Natural killer cell treated with Interleukin-12 subunit alpha and Interleukin-12 subunit beta and Interleukin-15 and Interleukin-18, amount 100 ng/mL, for 72 hours (primary cell): Measurements from ENCODE around the gene HCST. TPM values are rescaled to one million over a fixed set of nuclear protein-coding genes. Genes with fewer than 3 reads are reported as not detected.

ENCODE experiments used
- ATAC-seq, 2 donors: fragments of 150-1000 bp; cut with Tn5 transposase in 1 of 2; sonication (Bioruptor Pico), chemical (Tn5 transposase) in 1 of 2; 2 replicates each; pipeline ENCODE4 v1.10.0; 2021
- DNase-seq: peaks from one replicate; pipeline ENCODE4 v3.0.0; 2022; ENCODE audit warnings: low spot score
- H3K27ac Mint-ChIP-seq, 2 donors: 1 replicate in 1 of 2; 2 replicates in 1 of 2; pipeline ENCODE4 v1.8.0; 2022; ENCODE audit warnings: mixed read lengths in 2 of 2, mild to moderate bottlenecking in 1 of 2, moderate library complexity in 1 of 2
- H3K27me3 Mint-ChIP-seq, 2 donors: 1 replicate in 1 of 2; 2 replicates in 1 of 2; pipeline ENCODE4 v1.8.0; 2022; ENCODE audit warnings: mixed read lengths in 2 of 2
- H3K36me3 Mint-ChIP-seq: one replicate; pipeline ENCODE4 v1.8.0; 2022; ENCODE audit warnings: mixed read lengths
- H3K4me1 Mint-ChIP-seq, 2 donors: 1 replicate in 1 of 2; 2 replicates in 1 of 2; pipeline ENCODE4 v1.8.0; 2022; ENCODE audit warnings: low read depth in 2 of 2, mixed read lengths in 2 of 2, mild to moderate bottlenecking in 1 of 2
- H3K4me3 Mint-ChIP-seq: one replicate; pipeline ENCODE4 v1.8.0; 2022; ENCODE audit warnings: mixed read lengths
- H3K9me3 Mint-ChIP-seq: 2 replicates; pipeline ENCODE4 v1.8.0; 2022; ENCODE audit warnings: mixed read lengths
- total RNA-seq, 2 donors: library from RNA; stranded (reverse); gene quantifications; one replicate each; pipeline ENCODE4 v1.2.3, GENCODE V29; 2022

HCST gene
- total RNA-seq, 2 donors from 2014 or later = 154 to 228 TPM

DNA sequence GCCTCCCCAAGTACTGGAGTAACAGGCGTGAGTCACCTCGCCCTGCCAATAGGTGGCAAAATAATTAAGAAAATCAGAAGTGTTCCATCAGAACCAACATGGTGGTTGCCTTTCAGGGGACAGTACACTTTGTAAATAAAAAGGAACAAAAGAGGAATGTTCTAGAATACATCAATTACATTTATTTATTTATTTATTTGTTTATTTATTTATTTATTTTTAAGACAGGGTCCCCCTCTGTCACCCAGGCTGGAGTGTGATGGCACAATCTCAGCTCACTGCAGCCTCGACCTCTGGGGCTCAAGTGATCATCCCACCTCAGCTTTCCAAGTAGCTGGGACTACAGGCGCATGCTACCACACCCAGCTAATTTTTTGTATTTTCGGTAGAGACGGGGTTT is 18.7 kb downstream of the HCST start:
- H3K27ac Mint-ChIP-seq = no peak overlapping the region
- peaks cover 0 to 6% of the 10 kb centered on the region in 2 donors for H3K4me1 Mint-ChIP-seq
- ATAC-seq (no peak), DNase-seq (no peak)
- no peaks in the 10 kb centered on the region for H3K9me3 Mint-ChIP-seq
- no peak overlapping the region for H3K4me3 Mint-ChIP-seq
- H3K27me3 Mint-ChIP-seq = no peaks in the 10 kb centered on the region
- H3K36me3 Mint-ChIP-seq = no peaks in the 10 kb centered on the region

- peaks cover 20 to 21% of the 10 kb centered on the region in 2 donors for H3K4me1 Mint-ChIP-seq
- ATAC-seq = no peak
- no peak overlapping the region for H3K4me3 Mint-ChIP-seq
- peak overlapping the region in 1 of 2 donors; percentile 43 for H3K27ac Mint-ChIP-seq
- DNase-seq = no peak
- H3K27me3 Mint-ChIP-seq = no peaks in the 10 kb centered on the region
- H3K9me3 Mint-ChIP-seq = no peaks in the 10 kb centered on the region
- H3K36me3 Mint-ChIP-seq = no peaks in the 10 kb centered on the region
These were observed 23.2 kb downstream of the HCST start for GRCh38 chr19:35925501-35925900.

- H3K27ac Mint-ChIP-seq = peak overlapping the region; percentile 65 to 87
- ATAC-seq = no peak
- H3K9me3 Mint-ChIP-seq = no peaks in the 10 kb centered on the region
- peak overlapping the region; percentile 6 for H3K4me3 Mint-ChIP-seq
- peaks cover 30 to 31% of the 10 kb centered on the region in 2 donors for H3K4me1 Mint-ChIP-seq
- no peaks in the 10 kb centered on the region for H3K27me3 Mint-ChIP-seq
- DNase-seq = no peak
- no peaks in the 10 kb centered on the region for H3K36me3 Mint-ChIP-seq
These were observed 26.2 kb downstream of the HCST start for GRCh38 chr19:35928507-35928906.

- peak overlapping the region; percentile 84 for H3K4me3 Mint-ChIP-seq
- no peaks in the 10 kb centered on the region for H3K9me3 Mint-ChIP-seq
- DNase-seq = no peak
- peaks cover 30 to 31% of the 10 kb centered on the region in 2 donors for H3K4me1 Mint-ChIP-seq
- peak overlapping the region; percentile 81 to 90 for H3K27ac Mint-ChIP-seq
- H3K27me3 Mint-ChIP-seq = no peaks in the 10 kb centered on the region
- peak in 1 of 2 donors; percentile 1 for ATAC-seq
- no peaks in the 10 kb centered on the region for H3K36me3 Mint-ChIP-seq
These were observed 27.5 kb downstream of the HCST start for GRCh38 chr19:35929876-35930275.

DNA sequence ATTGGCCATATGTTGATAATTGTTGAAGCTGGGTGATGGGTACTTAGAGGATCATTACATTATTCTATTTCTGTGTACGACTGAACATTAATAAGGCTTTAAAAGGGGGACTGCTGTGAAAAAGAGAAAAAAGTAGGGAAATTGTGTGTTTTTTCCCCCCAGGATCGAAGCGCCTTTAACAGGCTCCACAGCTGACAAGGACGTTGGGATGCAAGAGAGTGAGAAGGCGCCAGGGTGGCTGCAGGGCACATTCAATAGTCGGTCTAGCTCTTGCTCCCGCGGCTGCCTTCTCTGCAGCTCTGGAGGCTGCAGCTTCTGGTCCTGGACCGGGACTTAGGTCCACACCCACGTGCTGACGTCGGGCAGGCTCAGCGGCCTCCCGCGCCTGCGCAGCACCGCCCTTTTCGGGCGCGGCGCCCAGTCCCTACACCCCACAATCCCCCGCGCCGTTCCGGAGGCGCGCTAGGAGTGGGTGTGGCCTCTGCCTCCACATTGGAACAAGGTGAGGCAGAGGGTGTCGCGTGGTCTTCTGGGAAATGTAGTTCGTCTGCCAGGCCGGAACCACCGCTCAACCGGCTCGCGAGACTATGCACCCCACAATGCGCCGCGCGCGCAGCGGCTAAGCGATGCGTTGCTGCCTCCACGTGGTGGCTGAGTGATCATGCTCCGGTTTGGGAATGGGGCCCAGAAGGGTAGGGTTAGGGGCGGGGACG is 29.0 kb downstream of the HCST start:
- Mint-ChIP-seq H3K36me3 (no peaks in the 10 kb centered on the region), H3K4me3 (peak overlapping the region; percentile 81), H3K9me3 (no peaks in the 10 kb centered on the region), H3K4me1 (peaks cover 31 to 39% of the 10 kb centered on the region in 2 donors), H3K27me3 (peaks cover 4 to 6% of the 10 kb centered on the region in 2 donors), H3K27ac (peak overlapping the region; percentile 81 to 82)
- peak; percentile 100 for DNase-seq
- peak; percentile 99 to 100 for ATAC-seq

- H3K9me3 Mint-ChIP-seq = no peaks in the 10 kb centered on the region
- peaks cover 27 to 34% of the 10 kb centered on the region in 2 donors for H3K4me1 Mint-ChIP-seq
- peaks cover 4 to 6% of the 10 kb centered on the region in 2 donors for H3K27me3 Mint-ChIP-seq
- ATAC-seq (no peak), DNase-seq (no peak)
- peak overlapping the region; percentile 81 to 82 for H3K27ac Mint-ChIP-seq
- no peaks in the 10 kb centered on the region for H3K36me3 Mint-ChIP-seq
- H3K4me3 Mint-ChIP-seq = peak overlapping the region; percentile 32
These were observed 29.5 kb downstream of the HCST start for GRCh38 chr19:35931874-35932202.

DNA sequence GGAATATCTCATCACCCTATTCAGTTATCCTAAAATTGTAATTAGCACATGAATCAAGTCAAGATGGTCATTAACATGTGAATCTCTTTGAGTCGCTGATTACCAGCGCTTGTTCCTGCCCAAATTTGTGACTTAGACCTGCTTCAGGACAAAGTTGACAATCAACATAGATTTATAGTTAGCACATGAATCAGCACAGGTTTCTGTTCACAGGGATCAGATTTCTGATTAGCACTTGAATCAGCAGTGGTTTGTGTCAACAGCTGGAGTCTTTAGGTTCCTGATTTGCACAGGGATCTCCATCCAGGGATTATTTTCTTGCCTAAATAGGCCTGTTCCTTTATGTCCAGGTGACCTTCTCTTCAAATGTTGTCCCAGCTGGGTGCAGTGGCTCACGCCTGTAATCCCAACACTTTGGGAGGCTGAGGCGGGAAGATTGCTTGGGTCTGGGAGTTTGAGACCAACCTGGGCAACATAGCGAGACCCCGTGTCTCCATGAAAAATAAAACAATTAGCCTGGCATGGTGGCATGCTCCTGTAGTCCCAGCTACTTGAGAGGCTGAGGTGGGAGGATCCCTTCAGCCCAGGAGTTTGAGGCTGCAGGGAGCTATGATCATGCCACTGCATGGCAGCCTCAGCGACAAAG is 30.1 kb downstream of the HCST start:
- Mint-ChIP-seq H3K9me3 (no peaks in the 10 kb centered on the region), H3K36me3 (no peaks in the 10 kb centered on the region), H3K4me3 (peak overlapping the region; percentile 32), H3K27me3 (peaks cover 4 to 6% of the 10 kb centered on the region in 2 donors), H3K4me1 (peaks cover 24 to 33% of the 10 kb centered on the region in 2 donors), H3K27ac (peak overlapping the region in 1 of 2 donors; percentile 81)
- ATAC-seq (no peak), DNase-seq (no peak)

DNA sequence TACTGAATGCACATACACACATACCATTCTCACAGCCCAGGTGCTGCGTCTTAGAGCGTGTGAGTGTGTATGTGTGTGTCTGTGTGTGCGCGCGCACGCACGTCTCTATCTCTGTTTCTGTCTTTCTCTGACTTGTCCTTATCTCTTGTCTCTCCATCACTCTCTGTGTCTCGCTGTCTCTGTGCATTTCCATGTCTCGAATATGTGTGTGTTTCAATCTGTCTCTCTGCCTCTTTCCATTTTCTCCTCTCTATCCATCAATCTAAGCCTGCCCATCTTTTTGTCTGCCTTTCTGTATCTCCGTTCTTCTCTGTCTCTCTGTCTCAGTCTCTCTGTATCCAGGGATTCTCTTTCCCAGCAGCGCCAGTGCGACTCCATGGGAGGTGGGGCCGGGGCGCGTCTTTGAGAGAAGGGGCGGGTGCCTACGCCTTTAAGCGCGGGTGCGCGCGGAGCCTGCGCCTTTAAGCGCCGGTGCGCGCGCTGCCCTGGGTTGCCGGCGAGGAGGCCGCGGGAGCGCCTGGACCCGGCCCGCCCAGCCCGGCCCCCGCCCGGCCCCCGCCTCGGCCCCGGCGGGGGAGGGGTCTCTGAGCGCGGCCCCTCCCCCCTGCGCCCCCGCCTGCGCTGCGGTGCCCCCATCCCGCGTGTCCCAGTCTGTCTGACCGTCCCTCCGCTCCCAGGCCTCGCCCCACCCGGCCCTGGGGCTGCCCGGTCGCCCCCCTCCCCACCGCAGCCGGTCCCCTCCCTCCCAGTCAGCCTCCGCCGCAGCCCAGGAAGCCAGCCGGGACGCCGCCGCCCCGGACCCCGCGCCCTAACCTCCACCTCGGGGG is 33.8 kb downstream of the HCST start, which contains the start of gene LRFN3:
Gene LRFN3, plus strand, starts transcription at position 464 of the 827 bp plus-strand sequence. CDS start 3,052 bp downstream, outside the sequence.
- DNase-seq (no peak), ATAC-seq (peak in 1 of 2 donors; percentile 22)
- Mint-ChIP-seq H3K27ac (peak within 1 kb of the TSS in 1 of 2 donors; percentile 32), H3K27me3 (peaks cover 6 to 13% of the 10 kb centered on the region in 2 donors), H3K9me3 (no peaks in the 10 kb centered on the region), H3K4me3 (peak within 1 kb of the TSS; percentile 97), H3K4me1 (peaks cover 20 to 30% of the 10 kb centered on the region in 2 donors), H3K36me3 (no peaks in the 10 kb centered on the region)

GRCh38 chr19:35936738-35937268 is 34.5 kb downstream of the HCST start:
- H3K4me1 Mint-ChIP-seq = peaks cover 17 to 27% of the 10 kb centered on the region in 2 donors
- H3K4me3 Mint-ChIP-seq = peak overlapping the region; percentile 87
- DNase-seq (no peak), ATAC-seq (no peak)
- H3K27ac Mint-ChIP-seq = no peak overlapping the region
- peaks cover 6 to 13% of the 10 kb centered on the region in 2 donors for H3K27me3 Mint-ChIP-seq
- H3K36me3 Mint-ChIP-seq = no peaks in the 10 kb centered on the region
- no peaks in the 10 kb centered on the region for H3K9me3 Mint-ChIP-seq

GRCh38 chr19:35937345-35938281 is 35.3 kb downstream of the HCST start:
- Mint-ChIP-seq H3K4me3 (peak overlapping the region; percentile 87), H3K4me1 (peaks cover 17 to 23% of the 10 kb centered on the region in 2 donors), H3K27me3 (peaks cover 6 to 13% of the 10 kb centered on the region in 2 donors), H3K36me3 (no peaks in the 10 kb centered on the region), H3K27ac (peak overlapping the region in 1 of 2 donors; percentile 20), H3K9me3 (no peaks in the 10 kb centered on the region)
- ATAC-seq (no peak), DNase-seq (no peak)

GRCh38 chr19:35938282-35939224 is 36.2 kb downstream of the HCST start:
- H3K4me3 Mint-ChIP-seq = peak overlapping the region; percentile 87
- ATAC-seq (no peak), DNase-seq (no peak)
- no peaks in the 10 kb centered on the region for H3K36me3 Mint-ChIP-seq
- H3K27ac Mint-ChIP-seq = peak overlapping the region in 1 of 2 donors; percentile 20
- peaks cover 6 to 13% of the 10 kb centered on the region in 2 donors for H3K27me3 Mint-ChIP-seq
- H3K9me3 Mint-ChIP-seq = no peaks in the 10 kb centered on the region
- peaks cover 19 to 23% of the 10 kb centered on the region in 2 donors for H3K4me1 Mint-ChIP-seq
